IPS-15b (cell line): Measurements from ENCODE around the gene EXOC3L4.

ENCODE experiments used
- H3K27me3 ChIP-seq: one replicate; pipeline ENCODE4 v1.6.1; 2013; ENCODE audit warnings: low read length; ENCODE audit not compliant: control insufficient read depth, insufficient read depth
- H3K36me3 ChIP-seq: one replicate; pipeline ENCODE4 v1.6.1; 2013; ENCODE audit warnings: low read length; ENCODE audit not compliant: control insufficient read depth, insufficient read depth
- H3K4me1 ChIP-seq: one replicate; pipeline ENCODE4 v1.6.1; 2013; ENCODE audit warnings: mild to moderate bottlenecking, low read length; ENCODE audit not compliant: control insufficient read depth, insufficient read depth
- H3K4me3 ChIP-seq: one replicate; pipeline ENCODE4 v1.5.1; 2013; ENCODE audit warnings: low read depth, low read length
- H3K9ac ChIP-seq: one replicate; pipeline ENCODE4 v1.6.1; 2013; ENCODE audit warnings: low read depth, mild to moderate bottlenecking, low read length
- H3K9me3 ChIP-seq: one replicate; pipeline ENCODE4 v1.6.1; 2013; ENCODE audit warnings: mild to moderate bottlenecking, low read length; ENCODE audit not compliant: control insufficient read depth, insufficient read depth

Gene EXOC3L4

DNA sequence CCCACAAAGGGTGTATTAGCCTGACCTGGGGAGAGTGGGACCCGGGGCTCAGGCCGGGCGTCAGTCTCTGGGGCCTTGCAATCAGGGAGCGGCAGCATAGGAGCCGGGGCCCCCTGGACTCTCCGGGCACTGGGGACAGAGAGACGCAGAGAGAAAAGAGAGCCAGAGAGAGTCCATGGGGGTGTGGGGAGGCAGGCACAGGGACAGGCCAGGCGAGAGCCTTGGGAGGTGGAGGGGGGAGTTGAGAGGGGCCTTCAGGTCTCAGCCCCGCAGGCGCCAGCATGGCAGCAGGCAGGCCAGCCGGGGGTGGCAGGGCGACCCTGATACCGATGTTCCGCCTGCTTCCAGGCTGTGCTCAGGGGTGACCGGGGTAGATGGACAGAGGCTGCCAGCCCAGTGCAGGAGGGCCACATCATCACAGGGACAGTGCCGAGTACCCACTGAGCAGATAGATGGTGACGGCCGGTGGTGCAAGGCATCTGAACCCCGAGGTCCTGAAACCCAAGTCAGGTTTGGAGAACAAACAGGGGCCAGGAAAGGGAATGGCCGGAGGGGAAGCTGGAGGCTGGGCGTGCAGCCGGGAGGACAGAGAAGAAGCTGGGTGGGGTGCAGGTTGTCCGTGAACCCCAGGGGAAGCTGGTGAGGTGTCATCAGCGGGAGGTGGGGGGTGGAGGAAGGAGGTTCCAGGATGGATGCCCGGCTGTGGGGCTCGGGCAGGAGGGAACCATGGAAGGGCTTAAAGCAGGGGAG, 2.9 kb downstream of the EXOC3L4 start:
- Histone ChIP-seq H3K4me3 (no peak overlapping the region), H3K9me3 (no peaks in the 10 kb centered on the region)

DNA sequence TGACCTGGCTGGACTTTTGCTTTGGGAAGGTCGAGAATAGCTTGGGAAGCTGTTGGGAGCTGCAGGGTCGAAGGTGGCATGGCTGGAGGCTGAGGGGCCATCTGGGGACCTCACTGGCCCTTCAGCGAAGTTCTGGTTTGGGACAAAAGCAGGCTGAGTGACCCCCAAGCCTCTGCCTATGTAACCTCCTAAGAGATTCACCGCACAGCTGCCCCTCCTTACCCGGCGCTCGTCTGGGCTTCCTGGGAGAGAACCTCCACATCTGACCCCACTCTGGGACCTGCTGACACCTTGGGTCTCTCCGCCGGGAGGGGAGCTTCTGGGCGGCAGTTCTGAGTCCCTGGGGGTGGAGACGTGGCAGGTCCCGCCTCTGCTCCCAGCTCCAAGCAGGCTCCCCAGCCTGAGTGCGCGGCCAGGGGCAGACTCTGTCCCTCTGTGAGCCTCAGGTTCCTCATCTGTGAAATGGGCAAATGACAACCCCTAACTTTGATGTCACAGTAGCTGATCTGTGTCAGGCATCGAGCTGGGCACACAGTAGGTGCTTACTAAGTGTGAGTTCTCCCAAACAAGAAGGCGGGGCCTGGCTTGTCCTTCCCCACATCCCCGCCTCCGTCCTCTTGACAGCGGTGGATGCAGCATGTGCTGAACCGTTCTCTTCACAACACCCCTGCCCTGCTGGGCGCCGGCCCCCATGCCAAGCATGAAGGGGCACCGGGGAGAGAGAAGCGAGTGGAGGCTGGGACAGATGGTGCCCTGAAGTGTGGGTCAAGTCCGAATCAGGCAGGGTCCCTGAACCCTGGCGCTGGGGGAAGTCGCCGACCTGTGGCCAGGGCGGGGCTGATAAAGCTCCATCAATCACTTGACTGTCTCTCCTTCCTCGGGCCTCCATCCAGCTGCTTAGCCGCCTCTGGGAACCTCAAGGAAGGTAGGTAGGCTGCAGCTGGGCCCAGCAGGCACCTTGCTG, 3.8 kb downstream of the EXOC3L4 start:
- no peak overlapping the region for H3K4me3 ChIP-seq
- no peaks in the 10 kb centered on the region for H3K36me3 ChIP-seq
- no peaks in the 10 kb centered on the region for H3K9me3 ChIP-seq
- no peak overlapping the region for H3K9ac ChIP-seq
- H3K27me3 ChIP-seq = peaks cover 4% of the 10 kb centered on the region
- no peaks in the 10 kb centered on the region for H3K4me1 ChIP-seq

More for the DNA sequence above, 2.9 kb downstream of the EXOC3L4 start:
- H3K36me3 ChIP-seq = no peaks in the 10 kb centered on the region
- no peaks in the 10 kb centered on the region for H3K4me1 ChIP-seq
- no peaks in the 10 kb centered on the region for H3K27me3 ChIP-seq
- H3K9ac ChIP-seq = no peak overlapping the region

DNA sequence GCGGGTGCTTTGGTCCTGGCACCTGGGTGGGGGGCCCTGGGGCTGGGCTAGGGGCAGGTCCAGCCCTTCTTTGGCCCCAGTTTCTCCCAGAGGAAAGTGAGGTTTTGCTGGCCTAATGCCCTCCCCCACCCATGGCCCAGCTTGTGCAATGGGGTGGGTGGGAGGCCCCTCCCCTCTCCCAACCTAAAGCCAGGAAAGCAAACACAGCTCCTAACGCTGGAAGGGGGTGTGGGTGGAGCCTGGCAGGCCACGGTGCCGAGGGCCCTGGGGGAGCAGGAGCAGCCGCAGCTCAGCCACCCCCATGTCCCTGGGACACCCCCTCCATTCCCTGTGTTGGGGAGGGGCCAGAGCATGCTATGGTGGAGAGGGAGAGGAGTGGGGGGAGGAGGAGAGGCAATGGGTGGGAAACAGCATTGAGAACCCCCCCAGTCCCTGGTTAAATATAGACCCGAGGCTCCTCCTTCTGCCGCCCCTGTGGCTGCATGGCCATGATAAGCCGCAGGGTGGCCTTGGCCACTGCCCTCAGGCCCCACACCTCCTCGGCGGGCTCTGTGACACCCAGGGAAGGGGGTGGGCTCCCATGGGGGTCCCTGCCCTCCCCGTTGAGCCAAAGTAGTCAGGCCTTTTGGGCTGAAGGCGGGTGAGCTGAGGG, 4.7 kb downstream of the EXOC3L4 start:
- no peaks in the 10 kb centered on the region for H3K4me1 ChIP-seq

DNA sequence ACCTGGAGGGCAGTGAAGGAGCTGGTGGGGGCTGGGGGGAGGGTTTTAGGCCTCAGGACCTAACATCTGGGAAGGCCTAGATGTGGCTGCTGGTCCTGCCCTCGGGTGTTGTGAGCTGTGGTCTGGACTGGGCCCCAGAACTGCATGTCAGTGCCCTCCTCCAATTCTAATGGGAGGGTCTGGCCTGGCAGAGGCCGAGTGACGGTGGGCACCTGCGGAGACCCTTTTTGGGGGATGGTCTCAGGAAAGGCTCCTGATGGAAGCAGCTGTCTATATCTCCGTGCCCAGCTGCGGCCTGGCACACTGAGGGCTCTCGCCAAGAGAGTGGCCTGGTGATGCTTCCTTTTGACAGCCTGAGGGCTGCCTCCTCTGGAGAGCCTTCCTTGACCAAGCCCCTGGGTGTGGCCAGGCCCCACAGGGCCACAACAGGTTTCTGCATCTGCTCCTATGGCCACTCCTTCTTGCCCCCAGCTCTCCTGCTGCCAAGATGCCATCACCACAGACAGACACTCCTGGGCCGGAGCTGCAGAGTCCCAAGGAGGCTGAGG, 5.3 kb downstream of the EXOC3L4 start:
- H3K36me3 ChIP-seq = no peaks in the 10 kb centered on the region
- H3K4me1 ChIP-seq = no peaks in the 10 kb centered on the region
- H3K9me3 ChIP-seq = no peaks in the 10 kb centered on the region
- peaks cover 11% of the 10 kb centered on the region for H3K27me3 ChIP-seq
- H3K9ac ChIP-seq = no peak overlapping the region
- H3K4me3 ChIP-seq = no peak overlapping the region

More for the DNA sequence above, 4.7 kb downstream of the EXOC3L4 start:
- Histone ChIP-seq H3K4me3 (no peak overlapping the region), H3K27me3 (peaks cover 7% of the 10 kb centered on the region), H3K9me3 (no peaks in the 10 kb centered on the region), H3K9ac (no peak overlapping the region), H3K36me3 (no peaks in the 10 kb centered on the region)

DNA sequence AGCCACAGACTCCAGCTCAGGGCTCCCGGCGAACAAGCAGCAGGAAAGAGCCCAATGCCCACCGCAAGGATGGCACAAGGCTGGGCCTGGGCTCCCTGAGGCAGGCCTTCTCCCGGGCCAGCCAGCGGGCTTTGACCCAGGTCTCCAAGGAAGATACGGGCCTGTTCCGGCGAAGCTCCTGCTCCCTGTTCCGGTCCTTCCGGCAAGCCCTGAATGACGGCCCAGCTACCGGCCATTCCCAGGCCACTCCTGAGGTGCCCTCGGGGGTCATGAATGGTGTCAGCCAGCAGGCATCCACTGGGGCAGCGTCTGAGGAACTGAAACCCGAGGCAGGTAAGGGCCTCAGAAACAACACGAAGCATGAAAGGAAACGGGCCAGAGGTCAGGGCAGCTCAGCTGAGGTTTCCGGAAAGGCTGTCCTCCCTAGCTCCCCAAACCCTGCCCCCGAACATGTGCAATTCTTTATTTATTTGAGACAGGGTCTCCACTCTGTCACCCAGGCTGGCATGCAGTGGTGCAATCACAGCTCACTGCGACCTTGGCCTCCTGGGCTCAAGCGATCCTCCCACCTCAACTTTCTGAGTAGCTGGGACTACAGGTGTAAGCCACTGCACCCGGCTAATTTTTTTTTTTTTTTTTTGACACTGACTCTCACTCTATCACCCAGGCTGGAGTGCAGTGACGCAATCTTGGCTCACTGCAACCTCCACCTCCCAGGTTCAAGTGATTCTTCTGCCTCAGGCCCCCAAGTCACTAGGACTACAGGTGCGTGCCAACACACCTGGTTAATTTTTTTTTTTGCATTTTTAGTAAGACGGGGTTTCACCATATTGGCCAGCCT, 6.0 kb downstream of the EXOC3L4 start:
- Histone ChIP-seq H3K36me3 (no peaks in the 10 kb centered on the region), H3K4me3 (no peak overlapping the region), H3K9me3 (no peaks in the 10 kb centered on the region), H3K9ac (no peak overlapping the region), H3K27me3 (peaks cover 16% of the 10 kb centered on the region), H3K4me1 (peaks cover 3% of the 10 kb centered on the region)

DNA sequence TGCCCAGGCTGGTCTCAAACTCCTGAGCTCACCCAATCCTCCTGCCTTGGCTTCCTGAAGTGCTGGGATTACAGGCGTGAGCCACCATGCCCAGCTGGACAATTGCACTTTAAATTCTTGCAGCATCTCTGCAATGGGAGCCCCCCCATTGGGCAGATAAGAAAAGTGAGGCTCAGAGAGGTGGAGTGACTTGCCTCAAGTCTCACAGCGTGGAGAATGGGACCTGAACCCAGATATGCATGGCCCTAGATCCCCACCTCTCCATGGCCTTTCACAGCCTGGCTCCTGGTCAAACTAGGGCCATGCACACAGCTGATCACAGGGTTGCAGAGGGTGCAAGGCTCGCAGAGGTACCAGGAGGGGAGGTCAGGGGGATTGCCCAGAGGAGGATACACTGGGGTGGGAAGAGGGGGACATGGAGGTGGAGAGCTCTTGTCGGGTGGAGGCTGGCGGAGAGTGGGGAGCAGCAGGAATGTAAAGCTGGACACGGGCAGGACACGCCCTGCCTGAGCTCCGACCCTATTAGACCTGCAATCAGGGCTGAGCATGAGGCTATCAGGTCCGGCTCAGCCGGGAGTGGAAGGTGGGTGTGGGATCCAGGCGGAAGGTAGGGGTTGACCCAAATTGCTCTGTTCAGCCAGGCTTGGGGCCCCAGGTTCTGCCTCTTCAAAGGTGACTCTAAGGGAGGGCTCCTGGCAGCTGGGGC, 6.9 kb downstream of the EXOC3L4 start:
- no peak overlapping the region for H3K9ac ChIP-seq
- no peaks in the 10 kb centered on the region for H3K36me3 ChIP-seq
- H3K27me3 ChIP-seq = peaks cover 16% of the 10 kb centered on the region
- H3K4me1 ChIP-seq = peaks cover 3% of the 10 kb centered on the region
- H3K4me3 ChIP-seq = no peak overlapping the region
- H3K9me3 ChIP-seq = no peaks in the 10 kb centered on the region

DNA sequence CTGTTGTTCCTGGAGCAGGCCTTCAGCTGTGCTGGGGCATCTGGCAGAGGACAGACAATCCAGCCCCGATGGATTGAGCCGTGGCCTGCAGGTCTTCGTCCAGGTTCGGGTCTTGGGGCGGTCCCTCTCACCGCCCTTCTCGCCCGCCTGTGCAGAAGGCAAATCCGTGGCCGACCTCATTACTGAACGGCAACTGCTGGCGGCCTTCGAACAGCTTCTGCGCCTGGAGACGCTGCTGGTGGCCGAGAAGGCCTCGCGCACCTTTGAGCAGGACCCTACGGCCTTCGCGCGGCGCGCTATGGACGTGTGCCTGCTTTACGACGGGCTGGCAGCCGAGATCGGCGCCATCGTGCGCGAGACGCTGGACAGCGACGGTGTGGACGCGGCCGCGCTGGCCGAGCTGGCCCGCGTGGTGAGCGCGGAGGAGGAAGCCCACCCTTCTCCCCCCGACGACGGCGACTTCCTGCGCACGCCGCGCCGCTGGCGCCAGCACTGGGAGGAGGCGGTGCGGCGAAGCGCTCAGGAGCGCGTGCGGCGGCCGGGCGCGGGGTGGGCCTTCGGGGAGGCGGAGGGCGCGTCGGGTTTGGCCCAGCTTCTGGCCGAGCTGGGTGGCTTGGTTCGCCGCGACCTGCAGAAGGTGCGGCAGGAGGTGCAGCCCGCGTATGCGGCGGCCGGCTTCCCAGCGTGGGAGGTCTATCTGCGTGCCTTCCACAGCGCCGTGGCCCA, 7.6 kb downstream of the EXOC3L4 start:
- no peaks in the 10 kb centered on the region for H3K36me3 ChIP-seq
- H3K9me3 ChIP-seq = no peaks in the 10 kb centered on the region
- H3K4me1 ChIP-seq = peaks cover 3% of the 10 kb centered on the region
- peaks cover 16% of the 10 kb centered on the region for H3K27me3 ChIP-seq
- no peak overlapping the region for H3K9ac ChIP-seq
- H3K4me3 ChIP-seq = no peak overlapping the region

DNA sequence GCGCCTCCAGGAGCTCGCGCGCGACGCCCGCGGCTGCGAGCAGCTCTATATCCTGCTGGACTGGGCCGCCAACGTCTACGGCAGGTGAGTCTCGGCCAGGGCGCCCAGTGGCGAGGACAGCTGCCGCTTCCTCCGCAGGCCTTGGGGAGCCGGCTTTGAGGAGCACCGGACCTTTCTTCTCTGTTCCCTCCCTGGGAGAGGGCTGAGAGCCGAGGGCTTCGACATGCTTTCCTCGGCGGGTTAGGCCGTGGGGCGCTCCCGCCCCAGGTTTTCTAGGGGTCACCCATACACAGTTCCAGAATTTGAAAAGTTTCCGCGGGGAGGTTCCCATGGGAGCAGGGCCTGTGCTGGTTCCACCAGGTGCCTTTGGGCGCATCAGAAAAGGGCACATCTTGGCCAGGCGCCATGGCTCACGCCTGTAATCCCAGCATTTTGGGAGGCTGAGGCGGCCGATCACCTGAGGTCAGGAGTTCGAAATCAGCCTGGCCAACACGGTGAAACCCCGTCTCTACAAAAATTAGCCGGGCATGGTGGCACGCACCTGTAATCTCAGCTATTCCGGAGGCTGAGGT, 8.2 kb downstream of the EXOC3L4 start:
- Histone ChIP-seq H3K27me3 (peaks cover 16% of the 10 kb centered on the region), H3K36me3 (no peaks in the 10 kb centered on the region), H3K4me1 (peaks cover 3% of the 10 kb centered on the region), H3K9me3 (no peaks in the 10 kb centered on the region), H3K4me3 (no peak overlapping the region), H3K9ac (no peak overlapping the region)

DNA sequence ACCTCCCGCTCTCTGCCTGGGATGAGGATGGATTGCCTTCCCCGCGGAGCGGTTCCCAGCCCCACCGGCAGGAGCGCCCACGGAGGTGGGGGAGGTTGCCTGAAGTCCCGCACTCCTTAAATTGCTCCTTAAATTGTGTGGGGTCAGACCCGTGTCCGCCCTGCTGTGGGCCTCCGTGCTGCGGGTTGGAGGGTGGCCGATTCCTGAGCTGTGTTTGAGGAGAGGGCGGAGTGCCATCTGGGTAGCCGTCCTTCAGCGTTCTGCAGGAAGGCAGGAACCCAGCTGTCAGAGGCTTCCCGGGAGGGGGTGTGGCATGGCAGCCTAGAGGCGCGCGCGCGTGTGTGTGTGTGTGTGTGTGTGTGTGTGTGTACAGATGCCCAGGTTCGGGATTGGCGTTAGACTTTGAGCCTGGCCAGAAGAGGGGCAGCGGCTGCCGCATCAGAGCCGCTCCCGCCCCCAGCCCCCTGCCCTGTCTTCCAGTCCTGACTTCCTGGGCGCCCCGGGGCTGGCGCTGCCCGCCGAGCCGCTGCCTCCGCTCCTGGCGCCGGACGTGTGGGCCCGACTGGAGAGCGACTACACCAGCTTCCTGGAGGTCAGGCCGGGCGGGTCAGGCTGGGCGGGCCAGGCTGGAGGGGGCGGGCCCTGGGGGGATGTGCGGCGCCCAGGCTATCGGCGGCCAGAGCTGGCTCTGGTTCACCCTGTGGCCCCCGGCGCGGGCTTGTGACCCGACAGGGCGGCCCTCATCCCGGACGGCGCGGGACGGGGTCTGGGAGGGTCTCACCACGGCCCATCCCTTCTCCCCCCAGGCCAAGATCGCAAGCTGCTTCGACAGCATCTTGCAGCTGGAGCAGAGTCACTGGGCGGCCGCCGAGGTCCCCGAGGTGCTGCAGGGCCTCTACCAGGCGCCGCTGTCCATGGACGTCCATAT, 9.2 kb downstream of the EXOC3L4 start:
- Histone ChIP-seq H3K4me1 (peaks cover 6% of the 10 kb centered on the region), H3K4me3 (no peak overlapping the region), H3K9ac (no peak overlapping the region), H3K27me3 (peaks cover 16% of the 10 kb centered on the region), H3K36me3 (no peaks in the 10 kb centered on the region), H3K9me3 (no peaks in the 10 kb centered on the region)
